H9 (cell line): ENCODE results near the gene CCDC138. TPM values are rescaled to one million over a fixed set of nuclear protein-coding genes. Genes with fewer than 3 reads are reported as not detected.

Experiments
- DNase-seq: peaks from one replicate; pipeline ENCODE4 v3.0.0-alpha.2; 2017
- H2AFZ ChIP-seq: one replicate; pipeline ENCODE4 v1.6.1; 2013; ENCODE audit warnings: mild to moderate bottlenecking, low read length, control low read depth, moderate library complexity
- H2AK5ac ChIP-seq: 2 replicates; pipeline ENCODE4 v1.6.1; 2013; ENCODE audit warnings: low read length, control low read depth, mixed read lengths; ENCODE audit not compliant: insufficient read length
- H2BK120ac ChIP-seq: one replicate; pipeline ENCODE4 v1.6.1; 2013; ENCODE audit warnings: low read depth, mild to moderate bottlenecking, low read length, control low read depth, inconsistent platforms; ENCODE audit not compliant: poor library complexity, severe bottlenecking
- H2BK12ac ChIP-seq: 2 replicates; pipeline ENCODE4 v1.6.1; 2013; ENCODE audit warnings: low read length, control low read depth, mixed read lengths, low read depth; ENCODE audit not compliant: insufficient read length
- H2BK15ac ChIP-seq: 2 replicates; pipeline ENCODE4 v1.6.1; 2013; ENCODE audit warnings: low read depth, low read length, control low read depth
- H2BK20ac ChIP-seq: one replicate; pipeline ENCODE4 v1.6.1; 2013; ENCODE audit warnings: low read depth, mild to moderate bottlenecking, low read length, control low read depth, inconsistent platforms; ENCODE audit not compliant: poor library complexity, severe bottlenecking
- H2BK5ac ChIP-seq: 2 replicates; pipeline ENCODE4 v1.6.1; 2013; ENCODE audit warnings: low read length, control low read depth, mixed read lengths; ENCODE audit not compliant: insufficient read length
- H3K14ac ChIP-seq: 2 replicates; pipeline ENCODE4 v1.6.1; 2013; ENCODE audit warnings: low read length, control low read depth; ENCODE audit not compliant: insufficient read depth
- H3K18ac ChIP-seq: 2 replicates; pipeline ENCODE4 v1.6.1; 2013; ENCODE audit warnings: low read depth, mild to moderate bottlenecking, mixed read lengths, low read length, control low read depth; ENCODE audit not compliant: insufficient read length
- H3K23ac ChIP-seq: 2 replicates; pipeline ENCODE4 v1.6.1; 2013; ENCODE audit warnings: low read length, control low read depth, mixed read lengths, low read depth; ENCODE audit not compliant: insufficient read length
- H3K23me2 ChIP-seq: 2 replicates; pipeline ENCODE4 v1.6.1; 2013; ENCODE audit warnings: low read depth, mild to moderate bottlenecking, mixed read lengths, low read length, control low read depth; ENCODE audit not compliant: insufficient read length, poor library complexity, severe bottlenecking
- H3K27ac ChIP-seq: 2 replicates; pipeline ENCODE4 v1.5.1; 2013; ENCODE audit warnings: low read length, control low read depth, mixed read lengths, low read depth; ENCODE audit not compliant: insufficient read length
- H3K27me3 ChIP-seq: 2 replicates; pipeline ENCODE4 v1.6.1; 2013; ENCODE audit warnings: low read length, control low read depth, inconsistent platforms; ENCODE audit not compliant: insufficient read depth
- H3K4ac ChIP-seq: 2 replicates; pipeline ENCODE4 v1.6.1; 2013; ENCODE audit warnings: low read depth, mild to moderate bottlenecking, control low read depth, inconsistent platforms, low read length, moderate library complexity
- H3K4me1 ChIP-seq: 2 replicates; pipeline ENCODE4 v1.6.1; 2013; ENCODE audit warnings: low read length, control low read depth, inconsistent platforms; ENCODE audit not compliant: insufficient read depth
- H3K4me2 ChIP-seq: 2 replicates; pipeline ENCODE4 v1.6.1; 2013; ENCODE audit warnings: low read length, control low read depth, mixed read lengths; ENCODE audit not compliant: insufficient read length, insufficient read depth
- H3K56ac ChIP-seq: 2 replicates; pipeline ENCODE4 v1.6.1; 2013; ENCODE audit warnings: low read depth, mild to moderate bottlenecking, mixed read lengths, low read length, control low read depth; ENCODE audit not compliant: insufficient read length
- H3K79me1 ChIP-seq: 2 replicates; pipeline ENCODE4 v1.6.1; 2013; ENCODE audit warnings: low read depth, mild to moderate bottlenecking, moderate library complexity, low read length, control low read depth, inconsistent platforms; ENCODE audit not compliant: insufficient read depth, poor library complexity, severe bottlenecking
- H3K79me2 ChIP-seq: 2 replicates; pipeline ENCODE4 v1.6.1; 2013; ENCODE audit warnings: low read length, control low read depth, inconsistent platforms; ENCODE audit not compliant: insufficient read depth
- H3K9ac ChIP-seq: 2 replicates; pipeline ENCODE4 v1.6.1; 2013; ENCODE audit warnings: low read length, control low read depth, mixed read lengths; ENCODE audit not compliant: insufficient read length; ENCODE audit errors: extremely low read depth
- H3K9me3 ChIP-seq: one replicate; pipeline ENCODE4 v1.6.1; 2013; ENCODE audit warnings: low read depth, low read length, inconsistent platforms; ENCODE audit not compliant: control insufficient read depth
- H3T11ph ChIP-seq: one replicate; pipeline ENCODE4 v1.6.1; 2013; ENCODE audit warnings: mild to moderate bottlenecking, low read length, control low read depth, inconsistent platforms
- H4K20me1 ChIP-seq: one replicate; pipeline ENCODE4 v1.6.1; 2013; ENCODE audit not compliant: control insufficient read depth, insufficient read length, insufficient read depth
- H4K5ac ChIP-seq: 2 replicates; pipeline ENCODE4 v1.6.1; 2013; ENCODE audit warnings: low read depth, mild to moderate bottlenecking, mixed read lengths, low read length, control low read depth; ENCODE audit not compliant: insufficient read length
- H4K8ac ChIP-seq: replicated peaks from 2 replicates; pipeline ENCODE4 v1.6.1; 2013; ENCODE audit warnings: low read length, control low read depth, mixed read lengths, low read depth; ENCODE audit not compliant: insufficient read length
- H4K91ac ChIP-seq: 2 replicates; pipeline ENCODE4 v1.6.1; 2013; ENCODE audit warnings: low read depth, mild to moderate bottlenecking, moderate library complexity, mixed read lengths, low read length, control low read depth; ENCODE audit not compliant: insufficient read length
- H3K27ac Mint-ChIP-seq, 3 experiments: 2 replicates in 2 of 3; 3 replicates in 1 of 3; pipeline ENCODE4 v1.8.0; 2020 to 2021; ENCODE audit warnings: mixed read lengths in 3 of 3, mild to moderate bottlenecking in 1 of 3, moderate library complexity in 1 of 3
- H3K27me3 Mint-ChIP-seq: 2 replicates; pipeline ENCODE4 v1.8.0; 2021; ENCODE audit warnings: low read depth, mild to moderate bottlenecking, moderate library complexity, mixed read lengths
- H3K36me3 Mint-ChIP-seq, 3 experiments: 2 replicates in 2 of 3; 3 replicates in 1 of 3; pipeline ENCODE4 v1.8.0; 2020 to 2021; ENCODE audit warnings: low read depth in 3 of 3, mixed read lengths in 3 of 3; ENCODE audit not compliant: insufficient read depth in 1 of 3
- H3K4me1 Mint-ChIP-seq, 2 experiments: 2 replicates each; pipeline ENCODE4 v1.8.0; 2020; ENCODE audit warnings: mixed read lengths in 2 of 2
- H3K4me3 Mint-ChIP-seq, 2 experiments: 2 replicates in 1 of 2; 3 replicates in 1 of 2; pipeline ENCODE4 v1.8.0; 2020 to 2021; ENCODE audit warnings: mild to moderate bottlenecking in 2 of 2, mixed read lengths in 2 of 2, moderate library complexity in 1 of 2
- H3K9me3 Mint-ChIP-seq, 2 experiments: 2 replicates in 1 of 2; 3 replicates in 1 of 2; pipeline ENCODE4 v1.8.0; 2020; ENCODE audit warnings: mild to moderate bottlenecking in 2 of 2, mixed read lengths in 2 of 2, moderate library complexity in 1 of 2
- total RNA-seq: library from RNA; stranded (reverse); gene quantifications from 2 replicates; pipeline ENCODE4 v1.2.1, GENCODE V29; 2021
- TF ChIP-seq, protein P1 (sequence below): fragments of 200-600 bp; sonication (generic); conservative IDR thresholded peaks from 3 replicates; pipeline ENCODE4 v1.8.0; 2021; ENCODE audit warnings: antibody characterized with exemption, mild to moderate bottlenecking

CCDC138 gene
- total RNA-seq, 1 experiment from 2014 or later, result 32.7 TPM

- H3K4me3 Mint-ChIP-seq, result no peak overlapping the region
- Histone ChIP-seq H2BK15ac (no peak overlapping the region), H4K8ac (no peak overlapping the region), H4K5ac (no peak overlapping the region), H2BK5ac (no peak overlapping the region), H3K23me2 (no peaks in the 10 kb centered on the region), H3K23ac (no peak overlapping the region), H3K27ac (no peak overlapping the region), H2BK12ac (no peak overlapping the region), H4K20me1 (no peaks in the 10 kb centered on the region), H3K4me2 (no peak overlapping the region), H3K79me1 (no peaks in the 10 kb centered on the region), H2BK120ac (no peak overlapping the region), H2BK20ac (no peak overlapping the region), H3K9me3 (no peaks in the 10 kb centered on the region), H3K18ac (no peak overlapping the region), H3K27me3 (no peaks in the 10 kb centered on the region), H3K4me1 (no peaks in the 10 kb centered on the region), H3K79me2 (no peaks in the 10 kb centered on the region), H3K56ac (no peak overlapping the region), H2AK5ac (no peak overlapping the region), H3T11ph (no peak overlapping the region), H4K91ac (no peak overlapping the region), H3K9ac (no peak overlapping the region), H3K4ac (no peak overlapping the region), H3K14ac (no peak overlapping the region), H2AFZ (no peak overlapping the region)
- no peaks in the 10 kb centered on the region for H3K27me3 Mint-ChIP-seq
- H3K36me3 Mint-ChIP-seq, result peaks cover 53 to 73% (median 71%) of the 10 kb centered on the region in 3 experiments
- DNase-seq, result no peak
- TF ChIP-seq, protein P1, sequence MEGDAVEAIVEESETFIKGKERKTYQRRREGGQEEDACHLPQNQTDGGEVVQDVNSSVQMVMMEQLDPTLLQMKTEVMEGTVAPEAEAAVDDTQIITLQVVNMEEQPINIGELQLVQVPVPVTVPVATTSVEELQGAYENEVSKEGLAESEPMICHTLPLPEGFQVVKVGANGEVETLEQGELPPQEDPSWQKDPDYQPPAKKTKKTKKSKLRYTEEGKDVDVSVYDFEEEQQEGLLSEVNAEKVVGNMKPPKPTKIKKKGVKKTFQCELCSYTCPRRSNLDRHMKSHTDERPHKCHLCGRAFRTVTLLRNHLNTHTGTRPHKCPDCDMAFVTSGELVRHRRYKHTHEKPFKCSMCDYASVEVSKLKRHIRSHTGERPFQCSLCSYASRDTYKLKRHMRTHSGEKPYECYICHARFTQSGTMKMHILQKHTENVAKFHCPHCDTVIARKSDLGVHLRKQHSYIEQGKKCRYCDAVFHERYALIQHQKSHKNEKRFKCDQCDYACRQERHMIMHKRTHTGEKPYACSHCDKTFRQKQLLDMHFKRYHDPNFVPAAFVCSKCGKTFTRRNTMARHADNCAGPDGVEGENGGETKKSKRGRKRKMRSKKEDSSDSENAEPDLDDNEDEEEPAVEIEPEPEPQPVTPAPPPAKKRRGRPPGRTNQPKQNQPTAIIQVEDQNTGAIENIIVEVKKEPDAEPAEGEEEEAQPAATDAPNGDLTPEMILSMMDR, result no peak
- H3K9me3 Mint-ChIP-seq, result peaks cover 29 to 30% of the 10 kb centered on the region in 2 experiments
- no peak overlapping the region for H3K27ac Mint-ChIP-seq
- H3K4me1 Mint-ChIP-seq, result no peaks in the 10 kb centered on the region
Measured at GRCh38 chr2:108841506-108841905, 54.9 kb downstream of the CCDC138 start.
